NCI-H1092 treated with DMSO at 0.1 percent for 48 hours (cell line): ENCODE measurements around the gene ANKLE1.

Experiments
- DNase-seq: peaks from one replicate; lab custom pipeline; 2025; lab: John Stamatoyannopoulos, UW

ANKLE1 gene

GRCh38 chr19:17327654-17328516 lies 46.2 kb downstream of the ANKLE1 start:
- DNase-seq: no peak

GRCh38 chr19:17328517-17329365 lies 47.0 kb downstream of the ANKLE1 start:
- no peak for DNase-seq

- DNase-seq: no peak
Measured at GRCh38 chr19:17329366-17330261, 47.9 kb downstream of the ANKLE1 start.

GRCh38 chr19:17330262-17331044 lies 48.8 kb downstream of the ANKLE1 start:
- DNase-seq: no peak

GRCh38 chr19:17331045-17331558 lies 49.4 kb downstream of the ANKLE1 start:
- no peak for DNase-seq

- DNase-seq: no peak
Measured at GRCh38 chr19:17332360-17332676, 50.6 kb downstream of the ANKLE1 start.

GRCh38 chr19:17332677-17333581 lies 51.2 kb downstream of the ANKLE1 start:
- peak; percentile 15 for DNase-seq

- no peak for DNase-seq
Measured at GRCh38 chr19:17333611-17334413, 52.1 kb downstream of the ANKLE1 start.

GRCh38 chr19:17334414-17335409 lies 53.0 kb downstream of the ANKLE1 start, which contains the start of gene ANO8:
TSS of gene ANO8 (minus strand) at chr19:17334855. CDS start at chr19:17334670, 185 bp downstream.
- peak; percentile 95 for DNase-seq

- DNase-seq: no peak
Measured at GRCh38 chr19:17335575-17335974, 53.9 kb downstream of the ANKLE1 start.
